ENCODE results near the gene PLA2G12A. TPM values are rescaled to one million over a fixed set of nuclear protein-coding genes. Genes with fewer than 3 reads are reported as not detected.
A peak's percentile ranks its signal among the peaks of the same experiment; 100 is the strongest.
"Not testable (repeated sequence)": the region's sequence is repeated elsewhere in the genome, so short reads cannot be mapped to it uniquely, and the experiment has no call there.

The PLA2G12A gene
- total and polyA plus RNA-seq, 2 experiments from 2014 or later = 35.9 to 96.9 TPM

DNA sequence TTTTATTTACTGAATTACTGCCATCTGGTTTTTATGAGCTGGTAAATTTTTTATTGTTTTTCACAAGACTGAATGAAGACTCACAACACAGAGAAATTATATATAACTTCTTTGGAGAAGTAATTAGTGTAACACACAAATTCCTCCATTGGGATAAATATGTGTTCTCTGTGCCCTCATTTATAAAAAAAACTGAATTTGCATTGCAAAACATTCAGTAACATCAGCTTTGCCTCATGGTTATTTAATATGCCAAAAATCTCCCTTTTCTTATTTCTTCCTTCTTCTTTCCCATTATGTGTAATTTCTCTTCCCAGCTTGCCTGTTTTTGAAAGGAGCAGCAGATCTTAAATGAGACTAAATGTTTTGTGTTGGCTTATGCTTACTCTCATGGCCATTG lies 45.1 kb downstream of the PLA2G12A start:
- DNase-seq (ENCODE audit: low read depth in 1 of 2, low spot score in 1 of 2) = no peak
- TF ChIP-seq, protein P1, sequence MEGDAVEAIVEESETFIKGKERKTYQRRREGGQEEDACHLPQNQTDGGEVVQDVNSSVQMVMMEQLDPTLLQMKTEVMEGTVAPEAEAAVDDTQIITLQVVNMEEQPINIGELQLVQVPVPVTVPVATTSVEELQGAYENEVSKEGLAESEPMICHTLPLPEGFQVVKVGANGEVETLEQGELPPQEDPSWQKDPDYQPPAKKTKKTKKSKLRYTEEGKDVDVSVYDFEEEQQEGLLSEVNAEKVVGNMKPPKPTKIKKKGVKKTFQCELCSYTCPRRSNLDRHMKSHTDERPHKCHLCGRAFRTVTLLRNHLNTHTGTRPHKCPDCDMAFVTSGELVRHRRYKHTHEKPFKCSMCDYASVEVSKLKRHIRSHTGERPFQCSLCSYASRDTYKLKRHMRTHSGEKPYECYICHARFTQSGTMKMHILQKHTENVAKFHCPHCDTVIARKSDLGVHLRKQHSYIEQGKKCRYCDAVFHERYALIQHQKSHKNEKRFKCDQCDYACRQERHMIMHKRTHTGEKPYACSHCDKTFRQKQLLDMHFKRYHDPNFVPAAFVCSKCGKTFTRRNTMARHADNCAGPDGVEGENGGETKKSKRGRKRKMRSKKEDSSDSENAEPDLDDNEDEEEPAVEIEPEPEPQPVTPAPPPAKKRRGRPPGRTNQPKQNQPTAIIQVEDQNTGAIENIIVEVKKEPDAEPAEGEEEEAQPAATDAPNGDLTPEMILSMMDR (IDR thresholded peaks at IDR 0.05; ENCODE audit: low read depth, low read length) = no peak
- Histone ChIP-seq H3K36me3 (peaks cover 3% of the 10 kb centered on the region), H3K4me3 (no peak overlapping the region), H3K9me3 (ENCODE audit: low read depth) (no peaks in the 10 kb centered on the region), H3K4me1 (ENCODE audit: low read depth) (no peaks in the 10 kb centered on the region), H3K27ac (no peak overlapping the region), H3K27me3 (no peaks in the 10 kb centered on the region)

DNA sequence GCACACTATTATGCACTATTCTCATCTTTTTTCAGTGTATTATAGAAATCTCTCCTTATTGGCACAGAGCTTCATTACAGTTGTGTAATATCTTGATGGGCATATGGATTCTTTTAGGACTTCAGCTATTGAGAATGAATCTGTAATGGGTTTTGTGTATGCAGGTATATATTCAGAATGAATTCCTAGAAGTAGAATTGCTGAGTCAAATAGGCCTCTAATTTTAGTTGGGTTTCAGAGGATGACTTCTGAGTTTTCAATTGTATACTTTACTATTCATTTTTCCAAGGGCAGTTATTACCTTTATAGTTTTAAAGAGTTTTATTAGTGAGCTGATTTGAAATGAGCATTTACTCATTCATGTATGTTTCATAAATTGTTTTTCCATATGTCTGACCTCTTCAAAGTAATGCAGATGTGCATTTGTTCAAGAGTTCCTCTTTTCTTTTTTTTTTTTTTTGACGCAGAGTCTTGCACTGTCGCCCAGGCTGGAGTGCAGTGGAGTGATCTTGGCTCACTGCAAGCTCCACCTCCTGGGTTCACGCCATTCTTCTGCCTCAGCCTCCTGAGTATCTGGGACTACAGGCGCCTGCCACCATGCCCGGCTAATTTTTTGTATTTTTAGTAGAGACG lies 46.1 kb downstream of the PLA2G12A start:
- H3K9me3 ChIP-seq (ENCODE audit: low read depth) = no peaks in the 10 kb centered on the region
- no peak for DNase-seq (ENCODE audit: low read depth in 1 of 2, low spot score in 1 of 2)
- H3K36me3 ChIP-seq = peaks cover 3% of the 10 kb centered on the region
- H3K4me3 ChIP-seq = no peak overlapping the region
- TF ChIP-seq, protein P1 (IDR thresholded peaks at IDR 0.05; ENCODE audit: low read depth, low read length) = no peak
- no peaks in the 10 kb centered on the region for H3K27me3 ChIP-seq
- H3K27ac ChIP-seq = no peak overlapping the region
- H3K4me1 ChIP-seq (ENCODE audit: low read depth) = no peaks in the 10 kb centered on the region

GRCh38 chr4:109682875-109683274 lies 47.0 kb downstream of the PLA2G12A start:
- TF ChIP-seq, protein P1 (IDR thresholded peaks at IDR 0.05; ENCODE audit: low read depth, low read length) = no peak
- no peak for DNase-seq (ENCODE audit: low read depth in 1 of 2, low spot score in 1 of 2)
- Histone ChIP-seq H3K27me3 (no peaks in the 10 kb centered on the region), H3K4me3 (no peak overlapping the region), H3K36me3 (peaks cover 3% of the 10 kb centered on the region), H3K27ac (no peak overlapping the region), H3K9me3 (ENCODE audit: low read depth) (no peaks in the 10 kb centered on the region), H3K4me1 (ENCODE audit: low read depth) (no peaks in the 10 kb centered on the region)

DNA sequence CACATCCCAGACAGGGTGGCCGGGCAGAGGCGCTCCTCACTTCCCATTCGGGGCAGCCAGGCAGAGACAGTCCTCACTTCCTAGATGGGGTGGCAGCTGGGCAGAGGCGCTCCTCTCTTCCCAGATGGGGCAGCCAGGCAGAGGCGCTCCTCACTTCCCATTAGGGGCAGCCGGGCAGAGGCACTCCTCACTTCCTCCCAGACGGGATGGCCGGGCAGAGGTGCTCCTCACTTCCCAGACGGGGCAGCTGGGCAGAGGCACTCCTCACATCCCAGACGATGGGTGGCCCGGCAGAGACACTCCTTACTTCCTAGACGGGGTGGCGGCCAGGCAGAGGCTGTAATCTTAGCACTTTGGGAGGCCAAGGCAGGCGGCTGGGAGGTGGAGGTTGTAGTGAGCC lies 50.9 kb downstream of the PLA2G12A start:
- DNase-seq (ENCODE audit: low read depth in 1 of 2, low spot score in 1 of 2); H3K4me1 ChIP-seq (ENCODE audit: low read depth); H3K27ac ChIP-seq; H3K27me3 ChIP-seq; H3K4me3 ChIP-seq; H3K36me3 ChIP-seq; H3K9me3 ChIP-seq (ENCODE audit: low read depth): not testable (repeated sequence)

GRCh38 chr4:109678472-109678871 lies 51.4 kb downstream of the PLA2G12A start:
- not testable (repeated sequence) for H3K27ac ChIP-seq; DNase-seq (ENCODE audit: low read depth in 1 of 2, low spot score in 1 of 2); H3K4me3 ChIP-seq; H3K36me3 ChIP-seq; H3K9me3 ChIP-seq (ENCODE audit: low read depth); H3K4me1 ChIP-seq (ENCODE audit: low read depth); H3K27me3 ChIP-seq

DNA sequence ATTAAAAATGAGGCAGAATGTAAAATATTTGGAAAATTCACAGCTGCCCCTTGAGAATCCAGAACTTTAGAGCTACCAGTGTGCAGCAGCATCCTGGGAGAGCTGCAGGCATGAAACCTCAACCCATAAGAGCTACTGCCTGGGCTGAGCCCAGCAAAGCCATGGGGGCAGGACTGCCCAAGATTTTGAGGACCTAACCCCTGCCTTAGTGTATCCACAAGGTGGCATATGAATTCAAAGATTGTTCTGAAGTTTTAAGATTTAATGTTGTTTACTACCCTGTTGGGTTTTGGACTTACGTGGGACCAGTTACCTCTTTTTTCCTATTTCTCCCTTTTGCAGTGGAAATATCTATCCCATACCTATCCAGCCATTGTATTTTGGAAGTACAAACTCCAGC lies 53.0 kb downstream of the PLA2G12A start:
- H3K4me1 ChIP-seq (ENCODE audit: low read depth) = no peaks in the 10 kb centered on the region
- H3K27me3 ChIP-seq = no peaks in the 10 kb centered on the region
- DNase-seq (ENCODE audit: low read depth in 1 of 2, low spot score in 1 of 2) = peak in 1 of 2 donors; percentile 11
- no peak overlapping the region for H3K27ac ChIP-seq
- no peaks in the 10 kb centered on the region for H3K9me3 ChIP-seq (ENCODE audit: low read depth)
- H3K36me3 ChIP-seq = no peaks in the 10 kb centered on the region
- TF ChIP-seq, protein P1 (IDR thresholded peaks at IDR 0.05; ENCODE audit: low read depth, low read length) = no peak
- no peak overlapping the region for H3K4me3 ChIP-seq

Data from cardiac muscle cell (in vitro differentiated cells and primary cell).